Liver (tissue), 3 donors: ENCODE results near the gene EXOC3.

ENCODE experiments used
- ATF3 ChIP-seq: IDR thresholded peaks from 2 replicates; pipeline ENCODE4 v1.6.1; 2016; ENCODE audit warnings: antibody characterized with exemption
- CTCF ChIP-seq: fragments of 150-350 bp; IDR thresholded peaks from 2 replicates; pipeline ENCODE4 v1.5.1; 2017; ENCODE audit warnings: improper control_type of control experiment, low read depth, low read length; ENCODE audit not compliant: missing input control
- EGR1 ChIP-seq, 2 donors: IDR thresholded peaks; 2 replicates each; pipeline ENCODE4 v1.6.1; 2016 to 2018; ENCODE audit warnings: antibody characterized with exemption in 2 of 2, low read depth in 2 of 2
- FOXA1 ChIP-seq: IDR thresholded peaks from 2 replicates; pipeline ENCODE4 v1.6.1; 2016; ENCODE audit warnings: antibody characterized with exemption
- GABPA ChIP-seq, 2 donors: IDR thresholded peaks in 1 of 2; conservative IDR thresholded peaks in 1 of 2; 2 replicates each; pipeline ENCODE4 v1.6.1; 2016; ENCODE audit warnings: antibody characterized with exemption in 2 of 2, mild to moderate bottlenecking in 1 of 2, moderate library complexity in 1 of 2
- HNF4G ChIP-seq: IDR thresholded peaks from 2 replicates; pipeline ENCODE4 v1.6.1; 2016; ENCODE audit warnings: antibody characterized with exemption
- JUND ChIP-seq, 2 donors: IDR thresholded peaks; 2 replicates each; pipeline ENCODE4 v1.6.1; 2016; ENCODE audit warnings: antibody characterized with exemption in 2 of 2
- MAX ChIP-seq: IDR thresholded peaks from 2 replicates; pipeline ENCODE4 v1.6.1; 2016; ENCODE audit warnings: antibody characterized with exemption
- RAD21 ChIP-seq, 2 donors: IDR thresholded peaks; 2 replicates each; pipeline ENCODE4 v1.6.1; 2016; ENCODE audit warnings: antibody characterized with exemption in 2 of 2, mild to moderate bottlenecking in 2 of 2
- REST ChIP-seq: IDR thresholded peaks from 2 replicates; pipeline ENCODE4 v1.6.1; 2016; ENCODE audit warnings: antibody characterized with exemption, mild to moderate bottlenecking
- SP1 ChIP-seq: IDR thresholded peaks from 2 replicates; pipeline ENCODE4 v1.6.1; 2018; ENCODE audit warnings: antibody characterized with exemption, mild to moderate bottlenecking
- TAF1 ChIP-seq: conservative IDR thresholded peaks from 2 replicates; pipeline ENCODE4 v1.6.1; 2016; ENCODE audit warnings: antibody characterized with exemption, mild to moderate bottlenecking
- YY1 ChIP-seq: IDR thresholded peaks from 2 replicates; pipeline ENCODE4 v1.6.1; 2016; ENCODE audit warnings: antibody characterized with exemption, mild to moderate bottlenecking
- ZBTB33 ChIP-seq: IDR thresholded peaks from 2 replicates; pipeline ENCODE4 v1.6.1; 2016; ENCODE audit warnings: antibody characterized with exemption
- donor health status: healthy.
- donor health status: healthy.

- TF ChIP-seq CTCF (no peak), GABPA (IDR thresholded peaks at IDR 0.05 in 1 of 2, conservative IDR thresholded peaks at IDR 0.05 in 1 of 2) (no peak), EGR1 (IDR thresholded peaks at IDR 0.05; ENCODE audit: low read depth in 2 of 2) (no peak), RAD21 (IDR thresholded peaks at IDR 0.05) (no peak), FOXA1 (no peak), SP1 (no peak), ZBTB33 (no peak), MAX (no peak), YY1 (no peak), ATF3 (no peak), TAF1 (no peak), JUND (IDR thresholded peaks at IDR 0.05) (no peak), REST (no peak), HNF4G (no peak)
Measured at GRCh38 chr5:460273-460625, 17.3 kb downstream of the EXOC3 start.
